PC-3 (cell line): ENCODE data around the gene CASK.

Source experiments
- EZH2 ChIP-seq: fragments of 300-600 bp; sonication (generic); IDR thresholded peaks from one replicate; pipeline ENCODE4 v1.6.1; 2017; ENCODE audit warnings: antibody characterized with exemption, mild to moderate bottlenecking, low read length; ENCODE audit not compliant: unreplicated experiment
- EZH2phosphoT487 ChIP-seq: fragments of 300-600 bp; sonication (generic); IDR thresholded peaks from 2 replicates; pipeline ENCODE4 v1.6.1; 2018; ENCODE audit warnings: mild to moderate bottlenecking, antibody characterized with exemption, low read length, borderline replicate concordance
- TF ChIP-seq, protein P1 (sequence below): fragments of 300-600 bp; sonication (generic); conservative IDR thresholded peaks from 2 replicates; pipeline ENCODE4 v1.5.1; 2017; ENCODE audit warnings: antibody characterized with exemption, low read depth, mild to moderate bottlenecking, low read length

GRCh38 chrX:41629539-41629938 is 293.8 kb downstream of the CASK start:
- TF ChIP-seq, protein P1, sequence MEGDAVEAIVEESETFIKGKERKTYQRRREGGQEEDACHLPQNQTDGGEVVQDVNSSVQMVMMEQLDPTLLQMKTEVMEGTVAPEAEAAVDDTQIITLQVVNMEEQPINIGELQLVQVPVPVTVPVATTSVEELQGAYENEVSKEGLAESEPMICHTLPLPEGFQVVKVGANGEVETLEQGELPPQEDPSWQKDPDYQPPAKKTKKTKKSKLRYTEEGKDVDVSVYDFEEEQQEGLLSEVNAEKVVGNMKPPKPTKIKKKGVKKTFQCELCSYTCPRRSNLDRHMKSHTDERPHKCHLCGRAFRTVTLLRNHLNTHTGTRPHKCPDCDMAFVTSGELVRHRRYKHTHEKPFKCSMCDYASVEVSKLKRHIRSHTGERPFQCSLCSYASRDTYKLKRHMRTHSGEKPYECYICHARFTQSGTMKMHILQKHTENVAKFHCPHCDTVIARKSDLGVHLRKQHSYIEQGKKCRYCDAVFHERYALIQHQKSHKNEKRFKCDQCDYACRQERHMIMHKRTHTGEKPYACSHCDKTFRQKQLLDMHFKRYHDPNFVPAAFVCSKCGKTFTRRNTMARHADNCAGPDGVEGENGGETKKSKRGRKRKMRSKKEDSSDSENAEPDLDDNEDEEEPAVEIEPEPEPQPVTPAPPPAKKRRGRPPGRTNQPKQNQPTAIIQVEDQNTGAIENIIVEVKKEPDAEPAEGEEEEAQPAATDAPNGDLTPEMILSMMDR, result no peak
- TF ChIP-seq EZH2phosphoT487 (no peak), EZH2 (no peak)
